Measurements from ENCODE around the gene ATP10A. TPM values are rescaled to one million over a fixed set of nuclear protein-coding genes. Genes with fewer than 3 reads are reported as not detected.
A peak's percentile ranks its signal among the peaks of the same experiment; 100 is the strongest.

The ATP10A gene
- total and polyA plus RNA-seq, 3 experiments from 2014 or later, result 8.2 to 28.9 (median 24.0) TPM

GRCh38 chr15:25706176-25706955 lies 156.8 kb downstream of the ATP10A start:
- no peaks in the 10 kb centered on the region for H3K36me3 ChIP-seq (ENCODE audit: insufficient read depth, low read length)
- H3K4me3 ChIP-seq (ENCODE audit: low read length), result no peak overlapping the region
- no peaks in the 10 kb centered on the region for H3K9me3 Mint-ChIP-seq
- H3K27ac Mint-ChIP-seq, result no peak overlapping the region
- H3K9me3 ChIP-seq (ENCODE audit: low read length), result no peaks in the 10 kb centered on the region
- no peaks in the 10 kb centered on the region for H3K27me3 ChIP-seq (ENCODE audit: insufficient read depth, low read length, poor library complexity, severe bottlenecking)
- CTCF ChIA-PET, result no interaction called here
- no peak overlapping the region for H3K27ac ChIP-seq (ENCODE audit: low read depth, low read length)
- POLR2A ChIA-PET, result no interaction called here
- H3K36me3 Mint-ChIP-seq, result peaks cover 0 to 41% (median 2%) of the 10 kb centered on the region in 3 donors
- DNase-seq, result no peak
- no peaks in the 10 kb centered on the region for H3K27me3 Mint-ChIP-seq
- H3K4me1 ChIP-seq (ENCODE audit: insufficient read depth, low read length), result no peaks in the 10 kb centered on the region
- H3K4me3 Mint-ChIP-seq, result no peak overlapping the region
- no peaks in the 10 kb centered on the region for H3K4me1 Mint-ChIP-seq

- Histone ChIP-seq H3K9me3 (ENCODE audit: low read length) (no peaks in the 10 kb centered on the region), H3K36me3 (ENCODE audit: insufficient read depth, low read length) (no peaks in the 10 kb centered on the region), H3K4me1 (ENCODE audit: insufficient read depth, low read length) (no peaks in the 10 kb centered on the region), H3K27me3 (ENCODE audit: insufficient read depth, low read length, poor library complexity, severe bottlenecking) (no peaks in the 10 kb centered on the region), H3K27ac (ENCODE audit: low read depth, low read length) (no peak overlapping the region), H3K4me3 (ENCODE audit: low read length) (no peak overlapping the region)
- CTCF ChIA-PET, result no interaction called here
- POLR2A ChIA-PET, result no interaction called here
- peak overlapping the region in 1 of 8 donors; percentile 32 for H3K27ac Mint-ChIP-seq
- no peak for DNase-seq
- H3K9me3 Mint-ChIP-seq, result no peaks in the 10 kb centered on the region
- no peak overlapping the region for H3K4me3 Mint-ChIP-seq
- no peaks in the 10 kb centered on the region for H3K4me1 Mint-ChIP-seq
- peaks cover 0 to 45% (median 2%) of the 10 kb centered on the region in 3 donors for H3K36me3 Mint-ChIP-seq
- no peaks in the 10 kb centered on the region for H3K27me3 Mint-ChIP-seq
Observed at GRCh38 chr15:25705433-25706115, 157.6 kb downstream of the ATP10A start.

- Histone ChIP-seq H3K4me1 (ENCODE audit: insufficient read depth, low read length) (no peaks in the 10 kb centered on the region), H3K27me3 (ENCODE audit: insufficient read depth, low read length, poor library complexity, severe bottlenecking) (no peaks in the 10 kb centered on the region), H3K9me3 (ENCODE audit: low read length) (no peaks in the 10 kb centered on the region), H3K36me3 (ENCODE audit: insufficient read depth, low read length) (no peaks in the 10 kb centered on the region), H3K27ac (ENCODE audit: low read depth, low read length) (no peak overlapping the region), H3K4me3 (ENCODE audit: low read length) (no peak overlapping the region)
- H3K4me1 Mint-ChIP-seq, result no peaks in the 10 kb centered on the region
- no peak for DNase-seq
- ChIA-PET POLR2A (no interaction called here), CTCF (no interaction called here)
- no peak overlapping the region for H3K4me3 Mint-ChIP-seq
- H3K27ac Mint-ChIP-seq, result no peak overlapping the region
- H3K9me3 Mint-ChIP-seq, result no peaks in the 10 kb centered on the region
- peaks cover 0 to 57% (median 2%) of the 10 kb centered on the region in 3 donors for H3K36me3 Mint-ChIP-seq
- H3K27me3 Mint-ChIP-seq, result no peaks in the 10 kb centered on the region
Observed at GRCh38 chr15:25703726-25704125, 159.4 kb downstream of the ATP10A start.

GRCh38 chr15:25701721-25702465 lies 161.2 kb downstream of the ATP10A start:
- DNase-seq, result no peak
- Histone ChIP-seq H3K9me3 (ENCODE audit: low read length) (no peaks in the 10 kb centered on the region), H3K27ac (ENCODE audit: low read depth, low read length) (no peak overlapping the region), H3K27me3 (ENCODE audit: insufficient read depth, low read length, poor library complexity, severe bottlenecking) (no peaks in the 10 kb centered on the region), H3K36me3 (ENCODE audit: insufficient read depth, low read length) (no peaks in the 10 kb centered on the region), H3K4me1 (ENCODE audit: insufficient read depth, low read length) (no peaks in the 10 kb centered on the region), H3K4me3 (ENCODE audit: low read length) (no peak overlapping the region)
- Mint-ChIP-seq H3K4me3 (no peak overlapping the region), H3K27ac (peak overlapping the region in 1 of 8 donors; percentile 42), H3K9me3 (no peaks in the 10 kb centered on the region), H3K36me3 (peaks cover 0 to 67% (median 4%) of the 10 kb centered on the region in 3 donors), H3K27me3 (no peaks in the 10 kb centered on the region), H3K4me1 (no peaks in the 10 kb centered on the region)
- ChIA-PET POLR2A (no interaction called here), CTCF (no interaction called here)

- Histone ChIP-seq H3K4me1 (ENCODE audit: insufficient read depth, low read length) (no peaks in the 10 kb centered on the region), H3K27me3 (ENCODE audit: insufficient read depth, low read length, poor library complexity, severe bottlenecking) (no peaks in the 10 kb centered on the region), H3K9me3 (ENCODE audit: low read length) (no peaks in the 10 kb centered on the region), H3K36me3 (ENCODE audit: insufficient read depth, low read length) (no peaks in the 10 kb centered on the region), H3K4me3 (ENCODE audit: low read length) (no peak overlapping the region), H3K27ac (ENCODE audit: low read depth, low read length) (no peak overlapping the region)
- POLR2A ChIA-PET, result no interaction called here
- peaks cover 0 to 66% (median 4%) of the 10 kb centered on the region in 3 donors for H3K36me3 Mint-ChIP-seq
- H3K4me3 Mint-ChIP-seq, result no peak overlapping the region
- no peaks in the 10 kb centered on the region for H3K27me3 Mint-ChIP-seq
- no peaks in the 10 kb centered on the region for H3K9me3 Mint-ChIP-seq
- CTCF ChIA-PET, result no interaction called here
- no peaks in the 10 kb centered on the region for H3K4me1 Mint-ChIP-seq
- DNase-seq, result no peak
- peak overlapping the region in 1 of 8 donors; percentile 31 for H3K27ac Mint-ChIP-seq
Observed at GRCh38 chr15:25700916-25701315, 162.2 kb downstream of the ATP10A start.

GRCh38 chr15:25697586-25697985 lies 165.5 kb downstream of the ATP10A start:
- no peaks in the 10 kb centered on the region for H3K4me1 Mint-ChIP-seq
- Histone ChIP-seq H3K27ac (ENCODE audit: low read depth, low read length) (no peak overlapping the region), H3K9me3 (ENCODE audit: low read length) (no peaks in the 10 kb centered on the region), H3K27me3 (ENCODE audit: insufficient read depth, low read length, poor library complexity, severe bottlenecking) (no peaks in the 10 kb centered on the region), H3K4me1 (ENCODE audit: insufficient read depth, low read length) (no peaks in the 10 kb centered on the region), H3K4me3 (ENCODE audit: low read length) (no peak overlapping the region), H3K36me3 (ENCODE audit: insufficient read depth, low read length) (peaks cover 12% of the 10 kb centered on the region)
- H3K36me3 Mint-ChIP-seq, result peaks cover 0 to 86% (median 2%) of the 10 kb centered on the region in 3 donors
- DNase-seq, result no peak
- H3K9me3 Mint-ChIP-seq, result no peaks in the 10 kb centered on the region
- ChIA-PET CTCF (interaction anchor here (0.8 kb wide), 1 partner anchor 236 kb away, joined by 3 read pairs; no protein-coding TSS in a partner anchor), POLR2A (no interaction called here)
- no peak overlapping the region for H3K27ac Mint-ChIP-seq
- H3K4me3 Mint-ChIP-seq, result no peak overlapping the region
- H3K27me3 Mint-ChIP-seq, result no peaks in the 10 kb centered on the region

GRCh38 chr15:25695875-25696760 lies 167.0 kb downstream of the ATP10A start:
- POLR2A ChIA-PET, result no interaction called here
- Mint-ChIP-seq H3K9me3 (no peaks in the 10 kb centered on the region), H3K27ac (peak overlapping the region in 1 of 8 donors; percentile 7), H3K4me1 (no peaks in the 10 kb centered on the region), H3K4me3 (no peak overlapping the region), H3K36me3 (peaks cover 0 to 88% (median 3%) of the 10 kb centered on the region in 3 donors), H3K27me3 (no peaks in the 10 kb centered on the region)
- no peak for DNase-seq
- Histone ChIP-seq H3K36me3 (ENCODE audit: insufficient read depth, low read length) (peaks cover 12% of the 10 kb centered on the region), H3K4me3 (ENCODE audit: low read length) (no peak overlapping the region), H3K4me1 (ENCODE audit: insufficient read depth, low read length) (no peaks in the 10 kb centered on the region), H3K27me3 (ENCODE audit: insufficient read depth, low read length, poor library complexity, severe bottlenecking) (no peaks in the 10 kb centered on the region), H3K9me3 (ENCODE audit: low read length) (no peaks in the 10 kb centered on the region), H3K27ac (ENCODE audit: low read depth, low read length) (no peak overlapping the region)
- CTCF ChIA-PET, result interaction anchor here (1.3 to 2.9 kb wide), 2 partner anchors 14 to 238 kb away, joined by 3 to 11 read pairs; no protein-coding TSS in a partner anchor
